A673 (cell line): ENCODE data around the gene WDFY3.

ENCODE experiments used
- EZH2 ChIP-seq: fragments of 200-600 bp; sonication (generic); IDR thresholded peaks from 2 replicates; pipeline ENCODE4 v1.6.1; 2017; ENCODE audit warnings: borderline replicate concordance, low read depth, mild to moderate bottlenecking, mixed read lengths, antibody characterized with exemption, low read length; ENCODE audit not compliant: poor library complexity, severe bottlenecking
- TF ChIP-seq, protein P1 (sequence below): fragments of 300-800, 200-600 bp; sonication (generic); conservative IDR thresholded peaks from 2 replicates; pipeline ENCODE4 v1.5.1; 2017; ENCODE audit warnings: low read depth, mild to moderate bottlenecking, antibody characterized with exemption, low read length, moderate library complexity, mixed read lengths

DNA sequence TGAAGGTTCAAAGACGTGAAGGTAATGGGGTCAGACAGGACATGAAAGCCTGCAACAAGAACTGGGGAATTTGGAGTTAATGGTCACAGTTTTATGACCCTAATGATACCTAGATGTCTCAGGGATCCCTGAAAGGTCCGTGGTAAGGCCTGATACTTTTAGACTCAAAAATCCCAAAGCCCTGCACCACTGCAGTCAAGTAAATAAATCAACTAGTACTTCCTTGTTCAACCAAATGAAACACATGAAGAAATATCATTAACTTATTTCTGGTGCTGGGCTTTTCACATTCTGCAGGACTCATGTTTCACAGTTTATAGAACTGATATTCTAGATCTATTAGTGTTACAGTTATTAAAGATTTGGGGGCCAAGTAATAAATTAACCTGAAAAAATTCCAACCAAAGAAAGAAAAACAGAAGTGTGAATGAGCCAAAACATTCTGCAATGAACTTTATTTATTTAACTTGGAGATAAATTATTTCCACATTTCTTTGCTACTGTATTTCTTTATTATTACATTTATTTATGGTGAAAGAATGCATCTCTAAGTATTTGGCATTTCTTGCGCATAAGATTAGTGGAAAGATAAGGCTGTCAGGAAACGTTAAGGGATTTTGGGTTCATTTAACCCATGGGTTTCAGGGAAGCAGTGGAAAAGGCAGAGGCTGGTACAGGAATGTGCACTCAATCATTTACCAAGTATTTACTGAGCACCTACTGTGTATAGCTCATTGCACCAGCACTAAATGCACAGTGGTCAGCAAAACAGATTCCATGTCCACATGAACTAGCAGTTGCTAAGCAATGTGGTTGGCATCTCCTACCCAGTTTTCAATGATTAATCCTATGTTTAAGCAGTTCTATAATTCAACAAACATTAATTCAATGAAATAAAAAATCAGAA is 8.7 kb downstream of the WDFY3 start:
- TF ChIP-seq, protein P1, sequence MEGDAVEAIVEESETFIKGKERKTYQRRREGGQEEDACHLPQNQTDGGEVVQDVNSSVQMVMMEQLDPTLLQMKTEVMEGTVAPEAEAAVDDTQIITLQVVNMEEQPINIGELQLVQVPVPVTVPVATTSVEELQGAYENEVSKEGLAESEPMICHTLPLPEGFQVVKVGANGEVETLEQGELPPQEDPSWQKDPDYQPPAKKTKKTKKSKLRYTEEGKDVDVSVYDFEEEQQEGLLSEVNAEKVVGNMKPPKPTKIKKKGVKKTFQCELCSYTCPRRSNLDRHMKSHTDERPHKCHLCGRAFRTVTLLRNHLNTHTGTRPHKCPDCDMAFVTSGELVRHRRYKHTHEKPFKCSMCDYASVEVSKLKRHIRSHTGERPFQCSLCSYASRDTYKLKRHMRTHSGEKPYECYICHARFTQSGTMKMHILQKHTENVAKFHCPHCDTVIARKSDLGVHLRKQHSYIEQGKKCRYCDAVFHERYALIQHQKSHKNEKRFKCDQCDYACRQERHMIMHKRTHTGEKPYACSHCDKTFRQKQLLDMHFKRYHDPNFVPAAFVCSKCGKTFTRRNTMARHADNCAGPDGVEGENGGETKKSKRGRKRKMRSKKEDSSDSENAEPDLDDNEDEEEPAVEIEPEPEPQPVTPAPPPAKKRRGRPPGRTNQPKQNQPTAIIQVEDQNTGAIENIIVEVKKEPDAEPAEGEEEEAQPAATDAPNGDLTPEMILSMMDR = no peak
- TF ChIP-seq EZH2 = no peak
